Measurements from ENCODE around the gene RFK. TPM values are rescaled to one million over a fixed set of nuclear protein-coding genes. Genes with fewer than 3 reads are reported as not detected.

The RFK gene
- total and polyA plus RNA-seq, 8 donors: 3.8 to 57.7 (median 28.1) TPM

GRCh38 chr9:76354221-76354620, 40.0 kb downstream of the RFK start:
- Histone ChIP-seq H3K4me1 (peaks cover 0 to 5% (median 0%) of the 10 kb centered on the region in 4 donors), H3K36me3 (no peaks in the 10 kb centered on the region), H3K4me3 (no peak overlapping the region), H3K9me3 (no peaks in the 10 kb centered on the region), H3K27ac (no peak overlapping the region), H3K27me3 (no peaks in the 10 kb centered on the region)
- 81 to 99% (median 96%) methylated on average over 3 of the region's 3 CpGs for WGBS, 5 donors
- TF ChIP-seq POLR2AphosphoS5 (IDR thresholded peaks at IDR 0.05) (no peak), EP300 (IDR thresholded peaks at IDR 0.05) (no peak), POLR2A (IDR thresholded peaks at IDR 0.05) (no peak), CTCF (IDR thresholded peaks at IDR 0.05) (no peak)
- DNase-seq: no peak
- intact Hi-C loops (cut with DNase I; ENCODE audit: low total_unique reads): no loop called here

GRCh38 chr9:76353280-76353679, 40.9 kb downstream of the RFK start:
- no peaks in the 10 kb centered on the region for H3K27me3 ChIP-seq
- intact Hi-C loops (cut with DNase I; ENCODE audit: low total_unique reads): no loop called here
- H3K27ac ChIP-seq: no peak overlapping the region
- no peak overlapping the region for H3K4me3 ChIP-seq
- H3K4me1 ChIP-seq: peaks cover 0 to 5% (median 0%) of the 10 kb centered on the region in 4 donors
- 69 to 83% (median 75%) methylated on average over 5 of the region's 5 CpGs for WGBS, 5 donors
- no peaks in the 10 kb centered on the region for H3K36me3 ChIP-seq
- H3K9me3 ChIP-seq: no peaks in the 10 kb centered on the region
- TF ChIP-seq EP300 (IDR thresholded peaks at IDR 0.05) (no peak), CTCF (IDR thresholded peaks at IDR 0.05) (no peak), POLR2AphosphoS5 (IDR thresholded peaks at IDR 0.05) (no peak), POLR2A (IDR thresholded peaks at IDR 0.05) (no peak)
- DNase-seq: no peak

GRCh38 chr9:76352026-76352620, 42.1 kb downstream of the RFK start:
- Histone ChIP-seq H3K36me3 (no peaks in the 10 kb centered on the region), H3K9me3 (no peaks in the 10 kb centered on the region), H3K27me3 (no peaks in the 10 kb centered on the region), H3K27ac (no peak overlapping the region), H3K4me1 (peaks cover 0 to 5% (median 0%) of the 10 kb centered on the region in 4 donors), H3K4me3 (no peak overlapping the region)
- TF ChIP-seq CTCF (IDR thresholded peaks at IDR 0.05): no peak
- TF ChIP-seq POLR2A (IDR thresholded peaks at IDR 0.05): no peak
- TF ChIP-seq EP300 (IDR thresholded peaks at IDR 0.05): no peak
- TF ChIP-seq POLR2AphosphoS5 (IDR thresholded peaks at IDR 0.05): no peak
- intact Hi-C loops (cut with DNase I; ENCODE audit: low total_unique reads): no loop called here
- no peak for DNase-seq
- 70 to 82% (median 77%) methylated on average over 4 of the region's 4 CpGs for WGBS, 5 donors

- TF ChIP-seq POLR2A (IDR thresholded peaks at IDR 0.05) (no peak), CTCF (IDR thresholded peaks at IDR 0.05) (no peak), EP300 (IDR thresholded peaks at IDR 0.05) (no peak)
- no peaks in the 10 kb centered on the region for H3K27me3 ChIP-seq
- H3K27ac ChIP-seq: no peak overlapping the region
- H3K36me3 ChIP-seq: no peaks in the 10 kb centered on the region
- no peak for DNase-seq
- 59 to 81% (median 62%) methylated on average over 3 of the region's 3 CpGs for WGBS, 5 donors
- no peaks in the 10 kb centered on the region for H3K4me1 ChIP-seq
- intact Hi-C loops (cut with DNase I; ENCODE audit: low total_unique reads): no loop called here
- no peak overlapping the region for H3K4me3 ChIP-seq
- no peaks in the 10 kb centered on the region for H3K9me3 ChIP-seq
These were observed 43.2 kb downstream of the RFK start for GRCh38 chr9:76351006-76351405.

Data from stomach (tissue), 9 donors.